Peyer's patch (tissue), 4 donors: Measurements from ENCODE around the gene FKRP. TPM values are rescaled to one million over a fixed set of nuclear protein-coding genes. Genes with fewer than 3 reads are reported as not detected.

Experiments used
- DNase-seq, 3 donors: peaks; one replicate each; pipeline ENCODE4 v3.0.0-alpha.2; 2017 to 2019
- H3K27ac ChIP-seq, 4 donors: fragments of 200-600 bp; sonication (generic); one replicate each; pipeline ENCODE4 v1.5.1; 2016 to 2019
- H3K27me3 ChIP-seq, 2 donors: fragments of 200-600 bp; sonication (generic); one replicate each; pipeline ENCODE4 v1.5.1; 2019
- H3K36me3 ChIP-seq, 3 donors: fragments of 200-600 bp; sonication (generic); one replicate each; pipeline ENCODE4 v1.5.1; 2016 to 2019
- H3K4me1 ChIP-seq, 4 donors: fragments of 200-600 bp; sonication (generic); one replicate each; pipeline ENCODE4 v1.5.1; 2016 to 2019
- H3K4me3 ChIP-seq, 4 donors: fragments of 200-600 bp; sonication (generic); 1 replicate in 3 of 4; 2 replicates in 1 of 4; pipeline ENCODE4 v1.5.1; 2016 to 2019; ENCODE audit warnings: mild to moderate bottlenecking in 1 of 4
- H3K9me3 ChIP-seq, 4 donors: fragments of 200-600 bp; sonication (generic); one replicate each; pipeline ENCODE4 v1.5.1; 2016 to 2019; ENCODE audit warnings: mild to moderate bottlenecking in 1 of 4
- CTCF ChIP-seq, 6 experiments: fragments of 450-650 bp in 4 of 6; fragments of 200-600 bp in 2 of 6; sonication (generic) in 1 of 6; IDR thresholded peaks; one replicate each; pipeline ENCODE4 v1.5.1; 2017 to 2019; ENCODE audit warnings: antibody characterized with exemption in 6 of 6, mild to moderate bottlenecking in 3 of 6, moderate library complexity in 1 of 6
- POLR2A ChIP-seq, 2 donors: fragments of 450-650 bp; IDR thresholded peaks; one replicate each; pipeline ENCODE4 v1.5.1; 2017; ENCODE audit warnings: antibody characterized with exemption in 2 of 2, mild to moderate bottlenecking in 2 of 2, moderate library complexity in 2 of 2
- total RNA-seq, 4 donors: library from RNA; depleted of rRNA; stranded (reverse); fragments of >200 nt; gene quantifications; one replicate each; pipeline ENCODE4 v1.1.0, GENCODE V29; 2016

FKRP gene
- total RNA-seq, 4 donors from 2014 or later, result 9.1 to 18.6 (median 15.3) TPM

GRCh38 chr19:46727757-46728156 is 18.1 kb upstream of the FKRP start:
- DNase-seq, result no peak
- H3K27me3 ChIP-seq, result no peaks in the 10 kb centered on the region
- H3K9me3 ChIP-seq, result no peaks in the 10 kb centered on the region
- no peak for TF ChIP-seq CTCF (IDR thresholded peaks at IDR 0.05)
- TF ChIP-seq POLR2A (IDR thresholded peaks at IDR 0.05), result no peak
- peak overlapping the region in 2 of 4 donors; percentile 2 to 7 for H3K27ac ChIP-seq
- H3K4me3 ChIP-seq, result no peak overlapping the region
- peaks cover 0 to 90% (median 0%) of the 10 kb centered on the region in 3 donors for H3K36me3 ChIP-seq
- H3K4me1 ChIP-seq, result peaks cover 0 to 10% (median 0%) of the 10 kb centered on the region in 4 donors

- Histone ChIP-seq H3K27me3 (no peaks in the 10 kb centered on the region), H3K4me1 (peaks cover 0 to 10% (median 0%) of the 10 kb centered on the region in 4 donors), H3K9me3 (no peaks in the 10 kb centered on the region), H3K4me3 (no peak overlapping the region), H3K36me3 (peaks cover 0 to 90% (median 0%) of the 10 kb centered on the region in 3 donors), H3K27ac (peak overlapping the region in 1 of 4 donors; percentile 7)
- DNase-seq, result no peak
- TF ChIP-seq CTCF (IDR thresholded peaks at IDR 0.05) (no peak), POLR2A (IDR thresholded peaks at IDR 0.05) (no peak)
Measured at GRCh38 chr19:46728208-46728607, 17.6 kb upstream of the FKRP start.

GRCh38 chr19:46728693-46729339 is 17.0 kb upstream of the FKRP start:
- DNase-seq, result peak; percentile 77 to 91 (median 83)
- peaks cover 0 to 90% (median 0%) of the 10 kb centered on the region in 3 donors for H3K36me3 ChIP-seq
- peak; percentile 91 to 97 (median 93) for TF ChIP-seq CTCF (IDR thresholded peaks at IDR 0.05)
- peak in 1 of 2 donors; percentile 8 for TF ChIP-seq POLR2A (IDR thresholded peaks at IDR 0.05)
- H3K4me3 ChIP-seq, result no peak overlapping the region
- H3K27me3 ChIP-seq, result no peaks in the 10 kb centered on the region
- H3K9me3 ChIP-seq, result no peaks in the 10 kb centered on the region
- H3K27ac ChIP-seq, result no peak overlapping the region
- H3K4me1 ChIP-seq, result peaks cover 0 to 10% (median 0%) of the 10 kb centered on the region in 4 donors

- H3K4me1 ChIP-seq, result peaks cover 0 to 10% (median 0%) of the 10 kb centered on the region in 4 donors
- no peaks in the 10 kb centered on the region for H3K9me3 ChIP-seq
- H3K4me3 ChIP-seq, result no peak overlapping the region
- H3K27me3 ChIP-seq, result no peaks in the 10 kb centered on the region
- peaks cover 0 to 93% (median 0%) of the 10 kb centered on the region in 3 donors for H3K36me3 ChIP-seq
- TF ChIP-seq CTCF (IDR thresholded peaks at IDR 0.05), result no peak
- TF ChIP-seq POLR2A (IDR thresholded peaks at IDR 0.05), result no peak
- no peak overlapping the region for H3K27ac ChIP-seq
- DNase-seq, result no peak
Measured at GRCh38 chr19:46729696-46730095, 16.2 kb upstream of the FKRP start.

GRCh38 chr19:46730187-46730586 is 15.7 kb upstream of the FKRP start:
- H3K9me3 ChIP-seq, result no peaks in the 10 kb centered on the region
- H3K36me3 ChIP-seq, result peaks cover 0 to 93% (median 0%) of the 10 kb centered on the region in 3 donors
- no peak for TF ChIP-seq CTCF (IDR thresholded peaks at IDR 0.05)
- no peak for TF ChIP-seq POLR2A (IDR thresholded peaks at IDR 0.05)
- H3K27ac ChIP-seq, result no peak overlapping the region
- peaks cover 0 to 10% (median 0%) of the 10 kb centered on the region in 4 donors for H3K4me1 ChIP-seq
- DNase-seq, result no peak
- no peak overlapping the region for H3K4me3 ChIP-seq
- no peaks in the 10 kb centered on the region for H3K27me3 ChIP-seq
